Measurements from ENCODE around the gene RASSF7.

DNA sequence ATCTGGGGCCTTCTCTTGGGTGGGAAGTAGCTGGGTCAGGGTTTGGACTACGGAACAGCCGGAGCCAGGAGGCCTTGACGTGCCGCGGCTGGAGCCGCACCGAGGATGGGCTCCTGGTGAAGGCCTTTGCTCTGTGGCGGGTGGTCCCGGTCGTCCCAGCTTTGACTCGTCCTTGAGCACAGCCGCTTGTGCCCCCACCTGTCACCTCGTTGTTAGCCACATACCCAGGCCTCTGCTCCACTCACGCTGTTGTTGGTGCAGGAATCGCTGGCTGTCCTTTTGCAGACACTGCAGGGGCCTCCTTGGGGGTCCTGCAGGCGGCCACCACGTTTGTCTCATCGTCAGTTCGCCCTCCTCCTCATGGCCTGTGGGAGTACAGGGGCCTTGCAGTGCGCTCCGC, 32.6 kb downstream of the RASSF7 start:
- TF ChIP-seq CTCF (IDR thresholded peaks at IDR 0.05; ENCODE audit: insufficient read depth, low read length, poor library complexity, severe bottlenecking) (no peak), EZH2phosphoT487 (conservative IDR thresholded peaks at IDR 0.05; ENCODE audit: low read length) (no peak)
